ENCODE results near the gene MCU.

MCU gene

DNA sequence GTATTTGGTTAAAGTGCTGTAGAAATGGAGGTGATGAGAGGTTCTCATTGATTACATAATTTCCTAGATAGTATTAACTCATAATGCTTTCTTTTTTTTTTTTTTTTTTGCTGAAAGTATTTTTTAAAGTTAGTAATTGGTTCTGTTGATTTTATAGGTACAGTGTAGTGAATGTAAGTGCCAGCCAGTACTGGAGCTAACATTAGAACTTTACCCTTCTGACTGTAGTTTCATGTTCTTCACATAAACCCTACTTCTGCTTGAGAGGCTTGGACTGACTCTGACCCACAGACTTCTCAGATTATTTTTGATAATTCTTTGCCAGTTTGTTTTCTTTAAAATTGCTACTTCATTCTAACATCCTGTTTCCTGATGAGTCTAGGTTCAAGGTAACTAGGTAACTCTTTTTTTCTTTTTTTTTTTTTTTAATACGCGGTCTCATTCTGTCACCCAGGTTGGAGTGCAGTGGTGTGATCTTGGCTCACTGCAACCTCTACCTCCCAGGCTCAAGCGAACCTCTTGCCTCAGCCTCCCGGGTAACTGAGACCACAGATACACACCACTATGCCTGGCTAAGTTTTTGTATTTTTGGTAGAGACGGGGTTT lies 109.4 kb downstream of the MCU start:
- intact Hi-C loops (cut with DNase I; ENCODE audit: low total_unique reads) = no loop called here
- Histone ChIP-seq H3K27ac (no peak overlapping the region), H3K27me3 (no peaks in the 10 kb centered on the region), H3K4me1 (peaks cover 0 to 21% (median 5%) of the 10 kb centered on the region in 4 donors), H3K36me3 (no peaks in the 10 kb centered on the region), H3K9me3 (no peaks in the 10 kb centered on the region), H3K4me3 (no peak overlapping the region)
- DNase-seq = no peak
- TF ChIP-seq, protein P1, sequence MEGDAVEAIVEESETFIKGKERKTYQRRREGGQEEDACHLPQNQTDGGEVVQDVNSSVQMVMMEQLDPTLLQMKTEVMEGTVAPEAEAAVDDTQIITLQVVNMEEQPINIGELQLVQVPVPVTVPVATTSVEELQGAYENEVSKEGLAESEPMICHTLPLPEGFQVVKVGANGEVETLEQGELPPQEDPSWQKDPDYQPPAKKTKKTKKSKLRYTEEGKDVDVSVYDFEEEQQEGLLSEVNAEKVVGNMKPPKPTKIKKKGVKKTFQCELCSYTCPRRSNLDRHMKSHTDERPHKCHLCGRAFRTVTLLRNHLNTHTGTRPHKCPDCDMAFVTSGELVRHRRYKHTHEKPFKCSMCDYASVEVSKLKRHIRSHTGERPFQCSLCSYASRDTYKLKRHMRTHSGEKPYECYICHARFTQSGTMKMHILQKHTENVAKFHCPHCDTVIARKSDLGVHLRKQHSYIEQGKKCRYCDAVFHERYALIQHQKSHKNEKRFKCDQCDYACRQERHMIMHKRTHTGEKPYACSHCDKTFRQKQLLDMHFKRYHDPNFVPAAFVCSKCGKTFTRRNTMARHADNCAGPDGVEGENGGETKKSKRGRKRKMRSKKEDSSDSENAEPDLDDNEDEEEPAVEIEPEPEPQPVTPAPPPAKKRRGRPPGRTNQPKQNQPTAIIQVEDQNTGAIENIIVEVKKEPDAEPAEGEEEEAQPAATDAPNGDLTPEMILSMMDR (IDR thresholded peaks at IDR 0.05) = no peak

DNA sequence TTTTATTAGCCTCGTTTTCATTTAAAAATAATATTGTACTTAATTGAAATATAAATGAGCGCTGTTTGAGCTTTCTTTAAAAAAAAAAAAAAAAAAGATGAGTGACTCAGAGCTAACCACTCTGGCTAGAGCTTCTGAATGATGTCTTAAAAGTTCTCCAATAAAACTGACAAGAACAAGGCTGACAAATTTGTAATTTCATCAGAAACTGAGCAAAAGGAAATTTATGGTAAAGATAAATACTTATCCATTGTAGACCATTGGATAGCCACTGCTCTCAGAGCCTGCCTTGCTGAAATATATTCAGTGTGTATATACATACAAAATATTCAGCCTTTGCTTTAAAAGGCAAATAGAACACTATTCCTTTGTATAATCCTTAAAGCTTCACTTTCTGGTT lies 110.4 kb downstream of the MCU start:
- H3K9me3 ChIP-seq = no peaks in the 10 kb centered on the region
- H3K36me3 ChIP-seq = no peaks in the 10 kb centered on the region
- no peak for DNase-seq
- peak overlapping the region; percentile 1 to 40 for H3K27ac ChIP-seq
- no peak overlapping the region for H3K4me3 ChIP-seq
- peaks cover 0 to 21% (median 5%) of the 10 kb centered on the region in 4 donors for H3K4me1 ChIP-seq
- intact Hi-C loops (cut with DNase I; ENCODE audit: low total_unique reads) = no loop called here
- H3K27me3 ChIP-seq = no peaks in the 10 kb centered on the region
- TF ChIP-seq, protein P1 (IDR thresholded peaks at IDR 0.05) = no peak

DNA sequence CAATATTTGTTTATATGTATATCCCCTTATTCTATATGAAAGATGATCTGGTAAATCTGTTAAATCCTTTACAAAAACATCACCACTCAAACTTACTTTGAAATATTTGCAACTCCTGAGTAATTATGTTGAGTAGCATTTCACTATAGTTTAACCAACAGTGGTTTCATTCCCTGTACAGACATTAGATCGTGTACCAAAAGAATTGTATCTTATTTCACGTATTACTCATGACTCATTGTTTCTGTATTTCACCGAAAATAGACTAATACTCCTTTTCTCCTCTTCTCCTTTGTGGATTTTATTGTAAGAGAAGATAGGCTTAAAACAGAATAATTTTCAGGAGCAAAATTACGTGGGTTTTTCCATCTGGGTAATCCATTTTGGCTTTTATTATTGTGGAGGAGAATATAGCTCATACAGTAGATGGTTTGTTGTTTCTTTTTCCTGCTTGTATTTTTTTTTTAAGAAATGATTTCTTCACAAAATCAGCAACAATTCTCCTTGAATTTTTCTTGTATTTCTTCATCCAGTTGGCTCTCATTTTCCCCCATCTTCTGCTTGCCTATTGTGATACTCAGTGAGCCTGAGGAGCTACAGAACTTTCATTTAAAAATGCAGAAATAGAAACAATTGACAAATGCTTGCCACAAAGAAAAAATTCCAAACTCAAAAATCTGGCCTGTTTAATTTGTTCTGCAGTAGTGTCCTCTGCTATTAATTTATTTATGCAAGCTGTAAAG lies 111.0 kb downstream of the MCU start:
- H3K9me3 ChIP-seq = no peaks in the 10 kb centered on the region
- TF ChIP-seq, protein P1 (IDR thresholded peaks at IDR 0.05) = no peak
- DNase-seq = no peak
- peaks cover 0 to 21% (median 5%) of the 10 kb centered on the region in 4 donors for H3K4me1 ChIP-seq
- intact Hi-C loops (cut with DNase I; ENCODE audit: low total_unique reads) = no loop called here
- no peaks in the 10 kb centered on the region for H3K36me3 ChIP-seq
- peak overlapping the region; percentile 1 to 40 for H3K27ac ChIP-seq
- no peaks in the 10 kb centered on the region for H3K27me3 ChIP-seq
- H3K4me3 ChIP-seq = no peak overlapping the region

DNA sequence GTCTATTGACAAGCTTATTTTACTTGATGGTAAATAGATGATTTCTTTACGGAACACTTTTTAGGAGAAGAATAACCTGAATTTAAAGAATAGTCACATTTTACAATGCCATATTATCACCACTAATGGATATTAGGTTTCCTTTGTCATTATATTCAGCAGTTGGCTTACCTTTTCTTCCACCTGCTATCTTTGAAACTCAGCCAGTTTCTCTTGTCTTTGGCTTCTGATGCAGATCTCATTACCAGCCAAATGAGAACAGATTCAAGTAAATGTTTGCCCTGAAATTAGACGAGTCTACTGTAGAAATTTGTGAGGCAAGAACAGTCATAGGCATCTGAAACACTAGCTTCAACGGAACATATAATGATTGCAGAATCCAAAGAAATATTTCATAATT lies 116.1 kb downstream of the MCU start:
- TF ChIP-seq, protein P1 (IDR thresholded peaks at IDR 0.05) = no peak

DNA sequence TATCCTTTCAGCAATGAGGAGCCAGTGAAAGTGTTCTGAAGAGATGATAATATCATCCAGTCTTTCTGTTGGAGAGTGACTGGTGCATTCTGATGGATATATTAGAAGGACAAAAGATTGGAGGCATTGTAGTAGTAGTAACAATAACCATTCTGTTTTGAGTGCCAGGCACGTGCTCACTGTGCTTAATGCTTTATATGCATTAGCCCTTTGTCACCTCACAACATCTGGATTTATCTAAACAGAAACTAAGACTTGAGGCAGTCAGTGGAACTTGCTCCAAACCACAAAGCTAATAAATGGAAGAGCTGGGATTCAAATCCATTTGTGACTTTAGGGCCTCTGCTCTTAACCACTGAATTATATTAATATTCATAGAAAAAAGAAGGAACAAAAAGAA lies 117.1 kb downstream of the MCU start:
- H3K27ac ChIP-seq = no peak overlapping the region
- H3K36me3 ChIP-seq = no peaks in the 10 kb centered on the region

More for the DNA sequence above, 116.1 kb downstream of the MCU start:
- Histone ChIP-seq H3K27me3 (no peaks in the 10 kb centered on the region), H3K9me3 (no peaks in the 10 kb centered on the region), H3K4me3 (no peak overlapping the region), H3K27ac (no peak overlapping the region), H3K4me1 (peaks cover 0 to 21% (median 6%) of the 10 kb centered on the region in 4 donors), H3K36me3 (no peaks in the 10 kb centered on the region)
- intact Hi-C loops (cut with DNase I; ENCODE audit: low total_unique reads) = no loop called here
- DNase-seq = no peak

More for the DNA sequence above, 117.1 kb downstream of the MCU start:
- DNase-seq = no peak
- peaks cover 0 to 21% (median 7%) of the 10 kb centered on the region in 4 donors for H3K4me1 ChIP-seq
- TF ChIP-seq, protein P1 (IDR thresholded peaks at IDR 0.05) = no peak
- H3K9me3 ChIP-seq = no peaks in the 10 kb centered on the region
- H3K27me3 ChIP-seq = no peaks in the 10 kb centered on the region
- intact Hi-C loops (cut with DNase I; ENCODE audit: low total_unique reads) = no loop called here
- H3K4me3 ChIP-seq = no peak overlapping the region
